ENCODE measurements around the gene SVOPL.

DNA sequence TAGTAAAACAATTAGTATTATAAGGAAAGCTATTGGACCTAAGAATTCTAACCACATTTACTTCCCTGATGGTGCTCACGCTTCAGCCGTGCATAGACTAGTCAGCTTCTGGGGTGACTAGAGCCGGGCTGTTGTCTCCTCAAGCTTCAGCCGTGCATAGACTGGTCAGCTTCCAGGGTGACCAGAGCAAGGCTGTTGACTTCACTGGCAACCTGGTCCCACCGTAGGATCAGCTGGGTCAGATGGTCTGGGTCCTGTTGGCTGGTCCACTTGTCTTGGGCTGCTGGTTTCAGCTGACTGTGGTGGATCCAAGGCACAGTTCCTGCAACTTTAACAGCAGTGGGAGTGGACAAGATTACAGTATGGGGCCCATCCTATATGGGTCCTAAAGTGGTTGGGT lies 141.7 kb downstream of the SVOPL start:
- TF ChIP-seq POLR2A (IDR thresholded peaks at IDR 0.05; ENCODE audit: extremely low read depth, insufficient read length) (no peak), CTCF (IDR thresholded peaks at IDR 0.05; ENCODE audit: low read depth, low read length) (no peak)
